GM21447 (cell line): ENCODE data around the gene GRAMD1B.
A peak's percentile ranks its signal among the peaks of the same experiment; 100 is the strongest.

ENCODE experiments used
- ATAC-seq: cut with Tn5 transposase; IDR thresholded peaks from one replicate; pipeline ENCODE4 v1.9.1; 2021; ENCODE audit not compliant: unreplicated experiment

GRAMD1B gene

GRCh38 chr11:123473941-123474677 lies 44.0 kb downstream of the GRAMD1B start:
- no peak for ATAC-seq

- ATAC-seq: no peak
Measured at GRCh38 chr11:123474994-123475393, 44.9 kb downstream of the GRAMD1B start.

GRCh38 chr11:123475469-123475868 lies 45.4 kb downstream of the GRAMD1B start:
- ATAC-seq: no peak

- ATAC-seq: no peak
Measured at GRCh38 chr11:123477205-123477907, 47.3 kb downstream of the GRAMD1B start.

GRCh38 chr11:123478352-123478987 lies 48.4 kb downstream of the GRAMD1B start:
- no peak for ATAC-seq

- peak; percentile 65 for ATAC-seq
Measured at GRCh38 chr11:123479048-123479837, 49.2 kb downstream of the GRAMD1B start.

- peak; percentile 32 for ATAC-seq
Measured at GRCh38 chr11:123480290-123480815, 50.3 kb downstream of the GRAMD1B start.

GRCh38 chr11:123480882-123481281 lies 50.8 kb downstream of the GRAMD1B start:
- ATAC-seq: no peak

GRCh38 chr11:123481640-123482039 lies 51.6 kb downstream of the GRAMD1B start:
- no peak for ATAC-seq

GRCh38 chr11:123482218-123482617 lies 52.1 kb downstream of the GRAMD1B start:
- ATAC-seq: no peak

GRCh38 chr11:123483058-123483457 lies 53.0 kb downstream of the GRAMD1B start:
- no peak for ATAC-seq

GRCh38 chr11:123483466-123483865 lies 53.4 kb downstream of the GRAMD1B start:
- no peak for ATAC-seq

GRCh38 chr11:123484448-123484847 lies 54.4 kb downstream of the GRAMD1B start:
- peak; percentile 44 for ATAC-seq

GRCh38 chr11:123487157-123487744 lies 57.2 kb downstream of the GRAMD1B start:
- ATAC-seq: no peak

GRCh38 chr11:123490527-123490926 lies 60.5 kb downstream of the GRAMD1B start:
- ATAC-seq: no peak

- no peak for ATAC-seq
Measured at GRCh38 chr11:123491241-123491640, 61.2 kb downstream of the GRAMD1B start.

- no peak for ATAC-seq
Measured at GRCh38 chr11:123493349-123494063, 63.4 kb downstream of the GRAMD1B start.

GRCh38 chr11:123494195-123495050 lies 64.4 kb downstream of the GRAMD1B start:
- ATAC-seq: no peak

- ATAC-seq: peak; percentile 49
Measured at GRCh38 chr11:123504401-123504800, 74.3 kb downstream of the GRAMD1B start.
